A549 (cell line): ENCODE data around the gene KCNMA1. TPM values are rescaled to one million over a fixed set of nuclear protein-coding genes. Genes with fewer than 3 reads are reported as not detected.

Experiments
- ATAC-seq, 2 experiments: fragments of 200-7000 bp in 1 of 2; fragments of >200 bp in 1 of 2; cut with Nextera tagmentation in 1 of 2; cut with Tn5 transposase in 1 of 2; 3 replicates each; pipeline versions ENCODE4 v1.8.0 to v1.9.1; 2018 to 2020; ENCODE audit warnings: mild to moderate bottlenecking in 1 of 2, moderate library complexity in 1 of 2
- CTCF ChIA-PET: fragments of 300-600 bp; sonication (Branson Sonifier 250); formaldehyde crosslinking; extraction: SDS; loops from one replicate; lab custom pipeline; 2021; ENCODE audit warnings: antibody characterized with exemption, inconsistent platforms; lab: Yijun Ruan, JAX
- POLR2A ChIA-PET: fragments of 350-600 bp; formaldehyde crosslinking; extraction: SDS; loops from one replicate; lab custom pipeline; 2021; ENCODE audit warnings: antibody characterized with exemption, inconsistent platforms; lab: Yijun Ruan, JAX
- DNase-seq, 2 experiments: peaks; one replicate each; pipeline versions ENCODE4 v3.0.0 to v3.0.0-alpha.2; 2011 to 2016; ENCODE audit warnings: low read depth in 1 of 2, low spot score in 1 of 2
- FAIRE-seq: peaks from 2 replicates; lab custom pipeline; 2011; peaks lifted over from hg19 to GRCh38; lab: Jason Lieb, UNC
- H3K27ac ChIP-seq, 2 experiments: fragments of >200 bp; sonication (Bioruptor Twin); formaldehyde crosslinking; 3 replicates each; pipeline ENCODE4 v1.5.1; 2016 to 2017
- H3K4me1 ChIP-seq: fragments of >200 bp; sonication (Bioruptor Twin); formaldehyde crosslinking; 3 replicates; pipeline ENCODE4 v1.6.1; 2016
- H3K4me2 ChIP-seq: fragments of >200 bp; sonication (Bioruptor Twin); formaldehyde crosslinking; 3 replicates; pipeline ENCODE4 v1.6.1; 2016
- H3K4me3 ChIP-seq: fragments of >200 bp; sonication (Bioruptor Twin); formaldehyde crosslinking; 3 replicates; pipeline ENCODE4 v1.5.1; 2016
- H3K9me3 ChIP-seq: fragments of >200 bp; sonication (Bioruptor Twin); formaldehyde crosslinking; 3 replicates; pipeline ENCODE4 v1.6.1; 2016
- CBX2 ChIP-seq: fragments of 200-600 bp; sonication (generic); IDR thresholded peaks from 2 replicates; pipeline ENCODE4 v1.6.1; 2016; ENCODE audit warnings: low read depth, mild to moderate bottlenecking, borderline replicate concordance
- CBX8 ChIP-seq: fragments of 200-600 bp; sonication (generic); IDR thresholded peaks from 2 replicates; pipeline ENCODE4 v1.6.1; 2016
- CEBPB ChIP-seq, 2 experiments: fragments of >200 bp in 1 of 2; sonication (Bioruptor Twin) in 1 of 2; formaldehyde crosslinking in 1 of 2; IDR thresholded peaks; 2 replicates each; pipeline ENCODE4 v1.6.1; 2012 to 2016
- CHD2 ChIP-seq: fragments of 150-350 bp; IDR thresholded peaks from 2 replicates; pipeline ENCODE4 v1.6.1; 2014; ENCODE audit warnings: low read length; ENCODE audit not compliant: partially characterized antibody
- CHD4 ChIP-seq: fragments of 200-600 bp; sonication (generic); IDR thresholded peaks from 2 replicates; pipeline ENCODE4 v1.6.1; 2016; ENCODE audit warnings: antibody characterized with exemption, mild to moderate bottlenecking, borderline replicate concordance
- EHF ChIP-seq: fragments of 250-450 bp; sonication (Bioruptor Pico); IDR thresholded peaks from 2 replicates; pipeline ENCODE4 v1.5.0; 2020; ENCODE audit warnings: mild to moderate bottlenecking
- EHMT2 ChIP-seq: fragments of 200-600 bp; sonication (generic); IDR thresholded peaks from 2 replicates; pipeline ENCODE4 v1.6.1; 2016; ENCODE audit warnings: antibody characterized with exemption, low read depth, mild to moderate bottlenecking, moderate library complexity
- EP300 ChIP-seq, 2 experiments: fragments of >200 bp; sonication (Bioruptor Twin); formaldehyde crosslinking; IDR thresholded peaks; 2 replicates in 1 of 2; 3 replicates in 1 of 2; pipeline ENCODE4 v1.6.1; 2016 to 2017
- HDAC2 ChIP-seq: fragments of 200-600 bp; sonication (generic); IDR thresholded peaks from 2 replicates; pipeline ENCODE4 v1.6.1; 2016
- HOXA7 ChIP-seq: fragments of 250-450 bp; sonication (Bioruptor Pico); IDR thresholded peaks from 2 replicates; pipeline ENCODE4 v1.5.0; 2020; ENCODE audit warnings: mild to moderate bottlenecking, moderate library complexity
- KDM1A ChIP-seq: fragments of 200-600 bp; sonication (generic); IDR thresholded peaks from 2 replicates; pipeline ENCODE4 v1.6.1; 2016; ENCODE audit warnings: low read depth, mild to moderate bottlenecking
- MAFK ChIP-seq: fragments of 450-650 bp; IDR thresholded peaks from 2 replicates; pipeline ENCODE4 v1.6.1; 2014; ENCODE audit not compliant: partially characterized antibody
- MAZ ChIP-seq: fragments of 150-350 bp; IDR thresholded peaks from 2 replicates; pipeline ENCODE4 v1.6.1; 2014; ENCODE audit warnings: antibody characterized with exemption, low read depth, low read length, borderline replicate concordance
- MYC ChIP-seq: IDR thresholded peaks from 2 replicates; pipeline ENCODE4 v1.6.1; 2012; ENCODE audit warnings: mild to moderate bottlenecking, inconsistent platforms, low read length, improper control_type of control experiment, borderline replicate concordance
- NFE2L2 ChIP-seq: fragments of 150-350 bp; conservative IDR thresholded peaks from 2 replicates; pipeline ENCODE4 v1.6.1; 2014; ENCODE audit warnings: low read length
- NPAS2 ChIP-seq: fragments of 250-450 bp; sonication (Bioruptor Pico); IDR thresholded peaks from 2 replicates; pipeline ENCODE4 v1.8.0; 2022; ENCODE audit warnings: mild to moderate bottlenecking, moderate library complexity, borderline replicate concordance
- PHF8 ChIP-seq: fragments of 200-600 bp; sonication (generic); IDR thresholded peaks from 2 replicates; pipeline ENCODE4 v1.6.1; 2016; ENCODE audit warnings: low read depth, mild to moderate bottlenecking, antibody characterized with exemption, moderate library complexity, borderline replicate concordance
- POLR2A ChIP-seq: IDR thresholded peaks from 2 replicates; pipeline ENCODE4 v1.6.1; 2012; ENCODE audit warnings: mild to moderate bottlenecking, low read length
- RAD21 ChIP-seq, 2 experiments: fragments of >200 bp in 1 of 2; sonication (Bioruptor Twin) in 1 of 2; formaldehyde crosslinking in 1 of 2; IDR thresholded peaks in 1 of 2; conservative IDR thresholded peaks in 1 of 2; 2 replicates in 1 of 2; 3 replicates in 1 of 2; pipeline ENCODE4 v1.6.1; 2012 to 2018; ENCODE audit warnings: inconsistent platforms in 1 of 2
- RARB ChIP-seq: fragments of 250-450 bp; sonication (Bioruptor Pico); IDR thresholded peaks from 2 replicates; pipeline ENCODE4 v1.8.0; 2021; ENCODE audit warnings: mild to moderate bottlenecking, moderate library complexity
- RNF2 ChIP-seq: fragments of 200-600 bp; sonication (generic); IDR thresholded peaks from 2 replicates; pipeline ENCODE4 v1.6.1; 2016; ENCODE audit warnings: low read depth, mild to moderate bottlenecking, antibody characterized with exemption, moderate library complexity, borderline replicate concordance
- ZNF302 ChIP-seq: fragments of 250-450 bp; sonication (Bioruptor Pico); IDR thresholded peaks from 2 replicates; pipeline ENCODE4 v1.9.0; 2021; ENCODE audit warnings: inconsistent platforms, mild to moderate bottlenecking, moderate library complexity
- ZSCAN20 ChIP-seq: fragments of 250-450 bp; sonication (Bioruptor Pico); IDR thresholded peaks from 2 replicates; pipeline ENCODE4 v1.8.0; 2022; ENCODE audit warnings: mild to moderate bottlenecking, moderate library complexity
- WGBS: methylation state at CpG from one replicate; pipeline ENCODE4 v1.1.6; 2017; ENCODE audit errors: missing lambda C conversion rate; 5-methylcytosine and 5-hydroxymethylcytosine counted together
- polyA plus RNA-seq, 4 experiments: library from polyadenylated mRNA; depleted of rRNA in 3 of 4; stranded (reverse); fragments of >200 nt; fragmentation: RNase III in 1 of 4; extraction: RNeasy Plus Mini Kit Qiagen cat#74134 plus additional on column Dnase treatment in 1 of 4; gene quantifications; 2 replicates in 3 of 4; 3 replicates in 1 of 4; pipeline ENCODE4 v1.2.3, GENCODE V29; 2011 to 2017
- TF ChIP-seq, protein P1 (sequence below): fragments of 450-650 bp; IDR thresholded peaks from 2 replicates; pipeline ENCODE4 v1.6.1; 2014; ENCODE audit warnings: antibody characterized with exemption
- TF ChIP-seq, protein P2 (sequence below): fragments of >200 bp; sonication (Bioruptor Twin); formaldehyde crosslinking; IDR thresholded peaks from 3 replicates; pipeline ENCODE4 v1.5.1; 2016

Gene KCNMA1
- polyA plus RNA-seq, 2 of the 4 experiments (the other 2 are of a cell fraction) = 14.9 to 30.6 TPM

DNA sequence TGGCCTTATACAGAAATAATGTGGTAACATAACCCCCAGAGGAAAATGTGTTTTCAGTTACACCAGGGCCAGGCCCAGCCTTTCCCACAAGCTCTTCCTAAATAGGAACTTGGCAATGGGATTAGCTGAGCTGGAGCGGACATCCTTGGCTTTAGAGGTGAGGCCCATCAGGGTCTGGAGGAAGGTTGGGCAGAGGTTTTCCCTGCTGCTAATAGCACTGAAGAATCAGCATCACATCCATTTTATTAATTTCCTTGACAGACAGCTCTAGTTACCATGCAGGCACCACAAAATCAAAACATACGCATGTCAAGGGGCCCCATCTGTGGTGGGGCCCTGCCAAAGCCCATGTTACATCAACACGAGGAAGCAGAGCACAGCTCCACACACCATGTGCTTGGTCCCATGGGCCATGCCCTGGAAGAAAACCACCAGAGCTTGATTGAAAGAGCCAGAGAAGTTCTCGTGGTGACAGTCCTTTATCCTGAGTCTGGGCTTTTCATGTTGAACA, 566.6 kb downstream of the KCNMA1 start (continued):
- TF ChIP-seq EHF = no peak
- TF ChIP-seq, all 56 proteins: peak for 0

DNA sequence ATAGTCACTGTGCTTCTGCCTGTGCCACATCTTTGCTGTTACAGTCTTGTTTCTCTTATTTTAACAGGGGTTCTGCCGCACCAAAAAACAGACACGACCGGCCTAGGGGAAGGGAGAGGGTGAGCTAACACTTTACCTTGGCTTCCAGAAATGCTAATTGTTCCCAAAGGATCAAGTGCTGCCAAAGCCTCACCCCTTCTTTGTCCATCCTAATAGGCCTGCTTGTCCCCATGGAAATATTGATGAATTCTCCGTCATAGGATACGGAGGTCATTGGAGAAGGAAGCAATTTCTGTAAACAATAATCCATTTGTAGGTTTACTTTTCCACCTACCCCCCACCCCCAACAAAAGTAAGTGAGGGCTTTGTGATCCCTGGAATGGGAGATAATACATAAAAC, 567.3 kb downstream of the KCNMA1 start:
- TF ChIP-seq POLR2A (no peak), ZSCAN20 (CRISPR knock-in tag) (no peak), CEBPB (IDR thresholded peaks at IDR 0.05) (no peak), RAD21 (conservative IDR thresholded peaks at IDR 0.05 in 1 of 2, IDR thresholded peaks at IDR 0.05 in 1 of 2) (no peak), CHD2 (no peak), EHF (no peak), MYC (no peak)
- TF ChIP-seq, protein P1, sequence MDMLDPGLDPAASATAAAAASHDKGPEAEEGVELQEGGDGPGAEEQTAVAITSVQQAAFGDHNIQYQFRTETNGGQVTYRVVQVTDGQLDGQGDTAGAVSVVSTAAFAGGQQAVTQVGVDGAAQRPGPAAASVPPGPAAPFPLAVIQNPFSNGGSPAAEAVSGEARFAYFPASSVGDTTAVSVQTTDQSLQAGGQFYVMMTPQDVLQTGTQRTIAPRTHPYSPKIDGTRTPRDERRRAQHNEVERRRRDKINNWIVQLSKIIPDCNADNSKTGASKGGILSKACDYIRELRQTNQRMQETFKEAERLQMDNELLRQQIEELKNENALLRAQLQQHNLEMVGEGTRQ = no peak
- TF ChIP-seq, protein P2, sequence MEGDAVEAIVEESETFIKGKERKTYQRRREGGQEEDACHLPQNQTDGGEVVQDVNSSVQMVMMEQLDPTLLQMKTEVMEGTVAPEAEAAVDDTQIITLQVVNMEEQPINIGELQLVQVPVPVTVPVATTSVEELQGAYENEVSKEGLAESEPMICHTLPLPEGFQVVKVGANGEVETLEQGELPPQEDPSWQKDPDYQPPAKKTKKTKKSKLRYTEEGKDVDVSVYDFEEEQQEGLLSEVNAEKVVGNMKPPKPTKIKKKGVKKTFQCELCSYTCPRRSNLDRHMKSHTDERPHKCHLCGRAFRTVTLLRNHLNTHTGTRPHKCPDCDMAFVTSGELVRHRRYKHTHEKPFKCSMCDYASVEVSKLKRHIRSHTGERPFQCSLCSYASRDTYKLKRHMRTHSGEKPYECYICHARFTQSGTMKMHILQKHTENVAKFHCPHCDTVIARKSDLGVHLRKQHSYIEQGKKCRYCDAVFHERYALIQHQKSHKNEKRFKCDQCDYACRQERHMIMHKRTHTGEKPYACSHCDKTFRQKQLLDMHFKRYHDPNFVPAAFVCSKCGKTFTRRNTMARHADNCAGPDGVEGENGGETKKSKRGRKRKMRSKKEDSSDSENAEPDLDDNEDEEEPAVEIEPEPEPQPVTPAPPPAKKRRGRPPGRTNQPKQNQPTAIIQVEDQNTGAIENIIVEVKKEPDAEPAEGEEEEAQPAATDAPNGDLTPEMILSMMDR = no peak
- CTCF ChIA-PET = interaction anchor here (1.7 to 2.2 kb wide), 2 partner anchors 35 to 41 kb away, joined by 4 to 5 read pairs; no protein-coding TSS in a partner anchor
- DNase-seq = no peak
- 91% methylated on average over 5 of the region's 5 CpGs for WGBS
- Histone ChIP-seq H3K9me3 (no peaks in the 10 kb centered on the region), H3K4me3 (no peak overlapping the region), H3K27ac (no peak overlapping the region), H3K4me2 (no peak overlapping the region), H3K4me1 (no peaks in the 10 kb centered on the region)
- POLR2A ChIA-PET = no interaction called here
- no peak for ATAC-seq
- FAIRE-seq = no peak

DNA sequence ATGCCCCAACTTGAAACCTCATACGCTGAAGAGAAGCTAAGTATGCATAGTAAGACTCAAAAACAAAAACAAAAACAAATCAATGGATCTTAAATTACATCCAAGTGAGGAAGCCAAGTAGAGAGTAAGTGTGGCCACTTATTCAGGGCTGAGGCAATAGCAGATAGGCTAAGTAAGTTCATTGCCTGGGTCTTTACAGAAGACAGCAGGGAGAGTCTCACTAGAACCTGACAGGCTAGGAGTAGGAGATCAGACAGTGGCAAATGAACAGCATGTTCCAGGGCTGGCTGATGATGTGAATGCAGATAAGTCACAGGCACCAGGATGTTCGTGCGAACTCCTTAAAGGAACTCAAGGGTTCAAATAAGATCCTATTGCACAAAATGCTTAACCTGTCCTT, 568.6 kb downstream of the KCNMA1 start:
- H3K9me3 ChIP-seq = no peaks in the 10 kb centered on the region
- FAIRE-seq (no peak), ATAC-seq (no peak), DNase-seq (no peak)
- no peaks in the 10 kb centered on the region for H3K4me1 ChIP-seq
- POLR2A ChIA-PET = no interaction called here
- no peak for TF ChIP-seq CBX2
- TF ChIP-seq CHD4 = no peak
- TF ChIP-seq RNF2 = no peak
- no peak for TF ChIP-seq EHF
- no peak for TF ChIP-seq MAFK
- TF ChIP-seq MAZ = no peak
- no peak for TF ChIP-seq PHF8
- TF ChIP-seq EHMT2 = no peak
- TF ChIP-seq, protein P1 = no peak
- TF ChIP-seq NPAS2 (CRISPR knock-in tag) = no peak
- no peak for TF ChIP-seq NFE2L2
- TF ChIP-seq EP300 (IDR thresholded peaks at IDR 0.05) = no peak
- no peak for TF ChIP-seq KDM1A
- no peak for TF ChIP-seq CBX8
- TF ChIP-seq ZNF302 (CRISPR knock-in tag) = no peak
- no peak for TF ChIP-seq RAD21 (conservative IDR thresholded peaks at IDR 0.05 in 1 of 2, IDR thresholded peaks at IDR 0.05 in 1 of 2)
- no peak for TF ChIP-seq HOXA7 (CRISPR knock-in tag)
- TF ChIP-seq RARB (CRISPR knock-in tag) = no peak
- TF ChIP-seq HDAC2 = no peak
- H3K4me3 ChIP-seq = no peak overlapping the region
- no peak overlapping the region for H3K4me2 ChIP-seq
- no peak overlapping the region for H3K27ac ChIP-seq
- 80% methylated on average over 3 of the region's 3 CpGs for WGBS
- CTCF ChIA-PET = interaction anchor here (1.7 kb wide), 1 partner anchor 34 kb away, joined by 4 read pairs; no protein-coding TSS in a partner anchor
